Activated CD4-positive, alpha-beta memory T cell treated with anti-CD3 and anti-CD28 coated beads, Interleukin-2, amount 10 ng/mL, durations not matched to agents 7 days and 5 days (primary cell): Measurements from ENCODE around the gene NR2E3. TPM values are rescaled to one million over a fixed set of nuclear protein-coding genes. Genes with fewer than 3 reads are reported as not detected.

Experiments used
- CTCF ChIA-PET: fragments of 350-600 bp; sonication (Branson Sonifier 250); formaldehyde crosslinking; loops from one replicate; lab custom pipeline; 2021; ENCODE audit warnings: antibody characterized with exemption, inconsistent platforms; lab: Charles Lee
- POLR2A ChIA-PET: fragments of 350-600 bp; sonication (Branson Sonifier 250); formaldehyde crosslinking; loops from one replicate; lab custom pipeline; 2021; ENCODE audit warnings: antibody characterized with exemption; lab: Charles Lee
- DNase-seq: peaks from one replicate; pipeline ENCODE4 v3.0.0-alpha.2; 2020
- H3K27ac Mint-ChIP-seq: one replicate; pipeline ENCODE4 v1.8.0; 2021; ENCODE audit warnings: mild to moderate bottlenecking, mixed read lengths
- H3K27me3 Mint-ChIP-seq: one replicate; pipeline ENCODE4 v1.8.0; 2021; ENCODE audit warnings: mixed read lengths
- H3K36me3 Mint-ChIP-seq: one replicate; pipeline ENCODE4 v1.8.0; 2021; ENCODE audit warnings: low read depth, mixed read lengths
- H3K4me1 Mint-ChIP-seq: one replicate; pipeline ENCODE4 v1.8.0; 2021; ENCODE audit warnings: mixed read lengths
- H3K4me3 Mint-ChIP-seq: one replicate; pipeline ENCODE4 v1.8.0; 2021; ENCODE audit warnings: mild to moderate bottlenecking, mixed read lengths
- H3K9me3 Mint-ChIP-seq: one replicate; pipeline ENCODE4 v1.8.0; 2021; ENCODE audit warnings: mixed read lengths
- total RNA-seq, 2 experiments: library from RNA; stranded (reverse); gene quantifications; one replicate each; pipeline ENCODE4 v1.2.3, GENCODE V29; 2021

Gene NR2E3
- total RNA-seq, 2 experiments from 2014 or later = not detected

GRCh38 chr15:71781965-71782265 is 28.4 kb upstream of the NR2E3 start:
- peak overlapping the region; percentile 51 for H3K4me3 Mint-ChIP-seq
- no peak for DNase-seq
- H3K4me1 Mint-ChIP-seq = peaks cover 22% of the 10 kb centered on the region
- no peaks in the 10 kb centered on the region for H3K36me3 Mint-ChIP-seq
- H3K9me3 Mint-ChIP-seq = no peaks in the 10 kb centered on the region
- CTCF ChIA-PET = interaction anchor here (0.9 to 3.0 kb wide), 6 partner anchors 10 to 375 kb away, joined by 3 to 22 read pairs (median 8); no protein-coding TSS in a partner anchor
- POLR2A ChIA-PET = no interaction called here
- no peak overlapping the region for H3K27ac Mint-ChIP-seq
- peaks cover 6% of the 10 kb centered on the region for H3K27me3 Mint-ChIP-seq

GRCh38 chr15:71782422-71783165 is 27.8 kb upstream of the NR2E3 start:
- ChIA-PET POLR2A (no interaction called here), CTCF (interaction anchor here (1.3 to 3.0 kb wide), 4 partner anchors 11 to 374 kb away, joined by 5 to 22 read pairs (median 12); no protein-coding TSS in a partner anchor)
- H3K9me3 Mint-ChIP-seq = no peaks in the 10 kb centered on the region
- no peak for DNase-seq
- H3K4me1 Mint-ChIP-seq = peaks cover 22% of the 10 kb centered on the region
- no peak overlapping the region for H3K4me3 Mint-ChIP-seq
- H3K27me3 Mint-ChIP-seq = peaks cover 8% of the 10 kb centered on the region
- H3K27ac Mint-ChIP-seq = no peak overlapping the region
- no peaks in the 10 kb centered on the region for H3K36me3 Mint-ChIP-seq

- POLR2A ChIA-PET = no interaction called here
- Mint-ChIP-seq H3K4me3 (no peak overlapping the region), H3K36me3 (no peaks in the 10 kb centered on the region), H3K27ac (no peak overlapping the region), H3K9me3 (no peaks in the 10 kb centered on the region), H3K4me1 (peaks cover 22% of the 10 kb centered on the region), H3K27me3 (peaks cover 8% of the 10 kb centered on the region)
- no peak for DNase-seq
- CTCF ChIA-PET = interaction anchor here (1.0 kb wide), 1 partner anchor 41 kb away, joined by 4 read pairs; no protein-coding TSS in a partner anchor
These were observed 25.6 kb upstream of the NR2E3 start for GRCh38 chr15:71784719-71785118.

GRCh38 chr15:71785996-71786395 is 24.4 kb upstream of the NR2E3 start:
- Mint-ChIP-seq H3K9me3 (no peaks in the 10 kb centered on the region), H3K27ac (no peak overlapping the region), H3K4me3 (no peak overlapping the region), H3K27me3 (peaks cover 8% of the 10 kb centered on the region), H3K4me1 (peaks cover 10% of the 10 kb centered on the region), H3K36me3 (no peaks in the 10 kb centered on the region)
- ChIA-PET POLR2A (no interaction called here), CTCF (no interaction called here)
- DNase-seq = no peak

- Mint-ChIP-seq H3K4me3 (no peak overlapping the region), H3K27ac (no peak overlapping the region), H3K9me3 (no peaks in the 10 kb centered on the region), H3K36me3 (no peaks in the 10 kb centered on the region), H3K27me3 (peaks cover 8% of the 10 kb centered on the region), H3K4me1 (peaks cover 3% of the 10 kb centered on the region)
- ChIA-PET POLR2A (no interaction called here), CTCF (no interaction called here)
- DNase-seq = no peak
These were observed 23.7 kb upstream of the NR2E3 start for GRCh38 chr15:71786673-71787072.

- H3K27me3 Mint-ChIP-seq = peaks cover 7% of the 10 kb centered on the region
- no peak overlapping the region for H3K27ac Mint-ChIP-seq
- ChIA-PET CTCF (interaction anchor here (1.9 kb wide), 1 partner anchor 45 kb away, joined by 7 read pairs; no protein-coding TSS in a partner anchor), POLR2A (no interaction called here)
- no peak overlapping the region for H3K4me3 Mint-ChIP-seq
- no peaks in the 10 kb centered on the region for H3K9me3 Mint-ChIP-seq
- H3K36me3 Mint-ChIP-seq = no peaks in the 10 kb centered on the region
- DNase-seq = peak; percentile 1
- no peaks in the 10 kb centered on the region for H3K4me1 Mint-ChIP-seq
These were observed 21.4 kb upstream of the NR2E3 start for GRCh38 chr15:71788646-71789579.

GRCh38 chr15:71789616-71790015 is 20.7 kb upstream of the NR2E3 start:
- no peaks in the 10 kb centered on the region for H3K36me3 Mint-ChIP-seq
- POLR2A ChIA-PET = no interaction called here

GRCh38 chr15:71790081-71790480 is 20.3 kb upstream of the NR2E3 start:
- Mint-ChIP-seq H3K4me1 (no peaks in the 10 kb centered on the region), H3K27ac (no peak overlapping the region)

More at GRCh38 chr15:71789616-71790015, 20.7 kb upstream of the NR2E3 start:
- Mint-ChIP-seq H3K27ac (no peak overlapping the region), H3K4me1 (no peaks in the 10 kb centered on the region), H3K9me3 (no peaks in the 10 kb centered on the region), H3K4me3 (no peak overlapping the region), H3K27me3 (peaks cover 7% of the 10 kb centered on the region)
- no peak for DNase-seq
- CTCF ChIA-PET = no interaction called here

GRCh38 chr15:71791975-71792374 is 18.4 kb upstream of the NR2E3 start:
- no peak overlapping the region for H3K4me3 Mint-ChIP-seq
- peaks cover 6% of the 10 kb centered on the region for H3K27me3 Mint-ChIP-seq
- H3K9me3 Mint-ChIP-seq = no peaks in the 10 kb centered on the region
- no peak overlapping the region for H3K27ac Mint-ChIP-seq
- ChIA-PET POLR2A (no interaction called here), CTCF (no interaction called here)
- H3K36me3 Mint-ChIP-seq = no peaks in the 10 kb centered on the region
- no peaks in the 10 kb centered on the region for H3K4me1 Mint-ChIP-seq
- peak; percentile 12 for DNase-seq

More at GRCh38 chr15:71790081-71790480, 20.3 kb upstream of the NR2E3 start:
- no peak overlapping the region for H3K4me3 Mint-ChIP-seq
- no peaks in the 10 kb centered on the region for H3K9me3 Mint-ChIP-seq
- peak; percentile 8 for DNase-seq
- POLR2A ChIA-PET = no interaction called here
- H3K27me3 Mint-ChIP-seq = peaks cover 7% of the 10 kb centered on the region
- H3K36me3 Mint-ChIP-seq = no peaks in the 10 kb centered on the region
- CTCF ChIA-PET = no interaction called here

- Mint-ChIP-seq H3K9me3 (no peaks in the 10 kb centered on the region), H3K27me3 (peaks cover 4% of the 10 kb centered on the region), H3K27ac (no peak overlapping the region), H3K36me3 (no peaks in the 10 kb centered on the region), H3K4me3 (no peak overlapping the region), H3K4me1 (no peaks in the 10 kb centered on the region)
- ChIA-PET POLR2A (no interaction called here), CTCF (no interaction called here)
- no peak for DNase-seq
These were observed 17.8 kb upstream of the NR2E3 start for GRCh38 chr15:71792521-71792920.

GRCh38 chr15:71798641-71799040 is 11.7 kb upstream of the NR2E3 start:
- no peak for DNase-seq
- Mint-ChIP-seq H3K9me3 (no peaks in the 10 kb centered on the region), H3K4me1 (no peaks in the 10 kb centered on the region), H3K27ac (no peak overlapping the region), H3K36me3 (no peaks in the 10 kb centered on the region), H3K27me3 (peaks cover 6% of the 10 kb centered on the region), H3K4me3 (no peak overlapping the region)
- CTCF ChIA-PET = interaction anchor here (1.3 to 1.4 kb wide), 2 partner anchors 19 to 46 kb away, joined by 3 to 5 read pairs; no protein-coding TSS in a partner anchor
- POLR2A ChIA-PET = no interaction called here

- ChIA-PET CTCF (interaction anchor here (0.7 to 4.2 kb wide), 5 partner anchors 19 to 356 kb away, joined by 3 to 26 read pairs (median 5); no protein-coding TSS in a partner anchor), POLR2A (no interaction called here)
- no peaks in the 10 kb centered on the region for H3K36me3 Mint-ChIP-seq
- no peak overlapping the region for H3K4me3 Mint-ChIP-seq
- no peaks in the 10 kb centered on the region for H3K4me1 Mint-ChIP-seq
- DNase-seq = no peak
- H3K9me3 Mint-ChIP-seq = no peaks in the 10 kb centered on the region
- H3K27ac Mint-ChIP-seq = no peak overlapping the region
- H3K27me3 Mint-ChIP-seq = peaks cover 6% of the 10 kb centered on the region
These were observed 10.2 kb upstream of the NR2E3 start for GRCh38 chr15:71800190-71800589.
